Activated T-helper 1 cell treated with anti-CD3 and anti-CD28 coated beads, Interleukin-12 subunit alpha, Interleukin-12 subunit beta, Interleukin-2, Interleukin-4 antibody, amounts not matched to agents 30 ng/mL and 10 ng/mL and 1 ng/mL, durations not matched to agents 14 hours and 24 hours and 36 hours (primary cell): ENCODE data around the gene BICD1. TPM values are rescaled to one million over a fixed set of nuclear protein-coding genes. Genes with fewer than 3 reads are reported as not detected.
"Not testable (repeated sequence)": the region's sequence is repeated elsewhere in the genome, so short reads cannot be mapped to it uniquely, and the experiment has no call there.

Experiments
- DNase-seq: peaks from one replicate; pipeline ENCODE4 v3.0.0; 2021; ENCODE audit warnings: low spot score
- H3K27ac Mint-ChIP-seq: one replicate; pipeline ENCODE4 v1.8.0; 2021; ENCODE audit warnings: mild to moderate bottlenecking, mixed read lengths
- H3K27me3 Mint-ChIP-seq: one replicate; pipeline ENCODE4 v1.8.0; 2022; ENCODE audit warnings: mild to moderate bottlenecking, moderate library complexity, mixed read lengths; ENCODE audit not compliant: insufficient read depth
- H3K36me3 Mint-ChIP-seq: one replicate; pipeline ENCODE4 v1.8.0; 2021; ENCODE audit warnings: low read depth, mixed read lengths
- H3K4me1 Mint-ChIP-seq: one replicate; pipeline ENCODE4 v1.8.0; 2021; ENCODE audit warnings: low read depth, mixed read lengths
- H3K4me3 Mint-ChIP-seq: one replicate; pipeline ENCODE4 v1.8.0; 2021; ENCODE audit warnings: mild to moderate bottlenecking, moderate library complexity, mixed read lengths
- H3K9me3 Mint-ChIP-seq: one replicate; pipeline ENCODE4 v1.8.0; 2021; ENCODE audit warnings: mixed read lengths
- intact Hi-C: fragments of 100-400 bp; cut with micrococcal nuclease; formaldehyde crosslinking; loops from one replicate; pipeline ENCODE4 v1.15.1; 2024
- total RNA-seq: library from RNA; stranded (reverse); gene quantifications from 2 replicates; pipeline ENCODE4 v1.2.3, GENCODE V29; 2022

BICD1 gene
- total RNA-seq, 1 donor from 2014 or later, result 20.9 TPM

DNA sequence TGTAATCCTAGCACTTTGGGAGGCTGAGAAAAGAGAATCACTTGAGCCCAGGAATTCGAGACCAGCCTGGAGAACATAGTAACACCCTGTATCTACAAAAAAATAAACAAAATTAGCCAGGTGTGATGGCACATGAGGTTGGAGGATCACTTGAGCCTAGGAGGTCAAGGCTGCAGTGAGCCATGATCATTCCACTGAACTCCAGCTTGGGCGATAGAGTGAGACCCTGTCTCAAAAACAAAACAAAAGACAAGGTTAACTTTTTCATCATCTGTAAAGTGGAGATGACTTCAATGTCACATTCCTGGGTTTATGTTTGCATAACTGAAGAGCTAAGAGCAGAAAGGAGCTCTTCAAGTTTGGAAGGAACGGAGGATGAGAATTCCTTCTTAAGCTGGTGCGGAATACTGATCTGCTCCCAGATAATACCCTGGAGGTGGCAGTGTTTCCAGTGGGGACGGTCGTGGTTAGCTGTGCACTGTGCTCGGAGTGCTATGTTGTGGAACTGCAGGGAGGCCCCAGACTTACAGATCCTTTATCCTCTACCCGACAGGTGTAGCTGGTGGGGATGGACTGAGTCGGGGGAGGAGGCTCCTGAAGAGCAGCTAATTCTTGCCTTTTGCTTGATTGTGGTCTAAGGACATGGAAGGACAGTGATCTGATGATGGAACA is 22.5 kb upstream of the BICD1 start:
- H3K27ac Mint-ChIP-seq, result no peak overlapping the region
- no peaks in the 10 kb centered on the region for H3K36me3 Mint-ChIP-seq
- no peaks in the 10 kb centered on the region for H3K4me1 Mint-ChIP-seq
- H3K9me3 Mint-ChIP-seq, result no peaks in the 10 kb centered on the region
- H3K4me3 Mint-ChIP-seq, result no peak overlapping the region
- intact Hi-C loops, result no loop called here
- no peak for DNase-seq
- H3K27me3 Mint-ChIP-seq, result peaks cover 3% of the 10 kb centered on the region

DNA sequence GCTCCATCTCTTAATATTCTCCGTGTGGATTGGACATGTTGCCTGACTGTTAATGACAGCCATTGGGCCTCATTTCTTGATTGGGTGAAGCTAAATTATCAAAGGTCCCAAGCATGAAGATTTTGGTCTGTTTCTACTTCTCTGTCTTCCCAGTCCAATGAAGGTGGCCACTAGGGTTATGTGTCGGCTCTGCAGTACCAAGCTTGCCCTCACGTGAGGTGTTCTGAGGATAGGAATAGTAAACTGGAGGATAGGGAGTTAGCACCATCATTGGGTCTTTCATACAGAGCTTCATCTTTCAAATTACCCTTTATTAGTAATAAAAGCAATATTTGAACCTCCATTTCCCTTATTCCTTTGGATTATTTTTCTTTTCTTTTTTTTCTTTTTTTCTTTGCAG is 21.9 kb upstream of the BICD1 start:
- H3K27me3 Mint-ChIP-seq, result peaks cover 3% of the 10 kb centered on the region
- H3K27ac Mint-ChIP-seq, result no peak overlapping the region
- no peaks in the 10 kb centered on the region for H3K9me3 Mint-ChIP-seq
- DNase-seq, result no peak
- H3K36me3 Mint-ChIP-seq, result no peaks in the 10 kb centered on the region
- intact Hi-C loops, result no loop called here
- H3K4me3 Mint-ChIP-seq, result no peak overlapping the region
- no peaks in the 10 kb centered on the region for H3K4me1 Mint-ChIP-seq

DNA sequence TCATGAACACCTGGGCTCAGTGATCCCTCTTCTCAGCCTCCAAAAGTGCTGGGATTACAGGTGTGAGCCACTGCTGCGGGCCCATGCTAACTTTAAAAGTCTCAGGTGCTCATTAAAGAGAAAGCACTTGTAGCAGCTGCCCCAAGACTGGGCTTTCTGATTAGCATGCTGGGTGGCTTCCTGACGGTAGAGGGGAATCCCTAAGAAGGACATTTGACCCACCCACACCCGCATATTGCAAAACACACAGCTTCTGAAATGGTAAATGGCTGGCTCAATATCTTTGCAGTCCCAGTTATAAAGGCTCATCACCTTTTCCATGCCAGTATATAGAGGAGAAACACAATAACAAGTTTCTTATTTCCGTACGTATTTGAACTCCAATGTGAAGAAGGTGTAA is 19.3 kb upstream of the BICD1 start:
- DNase-seq, result no peak
- Mint-ChIP-seq H3K27ac (no peak overlapping the region), H3K4me3 (no peak overlapping the region), H3K9me3 (no peaks in the 10 kb centered on the region), H3K36me3 (no peaks in the 10 kb centered on the region), H3K27me3 (peaks cover 3% of the 10 kb centered on the region), H3K4me1 (no peaks in the 10 kb centered on the region)
- intact Hi-C loops, result no loop called here

DNA sequence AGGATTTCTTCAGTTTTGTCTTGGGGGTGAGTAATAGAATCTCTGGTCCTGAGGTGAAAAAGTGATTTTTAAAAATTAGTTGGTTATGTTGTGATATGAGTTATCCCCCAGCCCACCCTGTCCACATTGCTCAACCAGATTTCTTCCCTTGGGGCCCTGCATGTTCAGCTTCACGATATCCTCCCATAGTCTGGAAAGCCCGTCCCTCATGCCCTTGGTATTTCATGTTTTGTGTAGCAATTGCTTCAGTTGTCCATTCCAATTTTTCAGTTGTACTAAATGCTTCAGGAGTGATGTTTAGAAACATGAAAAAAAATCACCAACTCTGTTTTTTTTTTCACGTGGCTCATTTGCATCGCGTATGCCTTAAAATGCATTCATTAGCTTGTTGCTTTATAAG is 17.5 kb upstream of the BICD1 start:
- H3K27ac Mint-ChIP-seq, result no peak overlapping the region
- DNase-seq, result no peak
- no peaks in the 10 kb centered on the region for H3K9me3 Mint-ChIP-seq
- intact Hi-C loops, result no loop called here
- no peaks in the 10 kb centered on the region for H3K36me3 Mint-ChIP-seq
- H3K27me3 Mint-ChIP-seq, result peaks cover 6% of the 10 kb centered on the region
- no peak overlapping the region for H3K4me3 Mint-ChIP-seq
- H3K4me1 Mint-ChIP-seq, result no peaks in the 10 kb centered on the region

DNA sequence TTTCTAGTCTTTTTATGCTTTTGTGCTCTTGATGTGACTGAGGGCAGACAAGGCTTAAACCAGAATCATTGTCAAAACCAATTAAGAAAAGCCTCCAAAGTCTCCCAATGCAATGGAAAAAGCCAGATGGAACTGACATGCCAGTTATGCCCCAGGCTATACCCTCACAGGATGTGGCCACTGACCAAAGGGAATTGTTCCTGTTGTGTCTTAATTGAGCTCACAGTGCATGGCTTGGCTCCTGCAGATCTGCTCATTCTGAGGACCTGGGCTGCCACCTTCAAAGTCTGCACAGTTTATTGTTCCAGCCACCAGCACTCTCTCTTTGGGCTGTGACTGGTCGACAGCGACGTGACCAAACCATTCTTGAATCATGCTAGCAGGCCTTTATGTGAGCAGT is 17.1 kb upstream of the BICD1 start:
- Mint-ChIP-seq H3K4me1 (no peaks in the 10 kb centered on the region), H3K4me3 (no peak overlapping the region)
- no peak for DNase-seq

DNA sequence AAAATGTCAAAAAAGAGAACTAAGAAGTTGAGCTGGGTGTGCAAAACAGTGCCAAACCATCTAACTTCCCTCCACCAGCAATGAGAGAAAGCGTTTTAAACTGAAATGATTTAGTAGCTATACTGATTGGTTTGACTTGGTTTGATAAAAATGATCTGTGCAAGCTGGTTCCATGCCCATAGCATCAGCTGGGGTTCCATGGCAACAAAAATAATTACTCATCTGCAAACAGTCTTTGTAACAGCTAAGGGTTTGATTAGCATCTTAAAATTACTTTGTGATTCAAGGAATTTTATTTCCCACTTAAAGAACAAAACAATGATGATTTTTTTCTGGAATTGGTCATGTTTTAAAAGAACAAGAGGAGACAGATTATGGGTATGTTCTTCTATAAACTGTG is 15.0 kb upstream of the BICD1 start:
- Mint-ChIP-seq H3K4me1 (no peaks in the 10 kb centered on the region), H3K36me3 (no peaks in the 10 kb centered on the region), H3K27ac (no peak overlapping the region), H3K27me3 (peaks cover 7% of the 10 kb centered on the region), H3K9me3 (no peaks in the 10 kb centered on the region), H3K4me3 (no peak overlapping the region)
- intact Hi-C loops, result no loop called here
- no peak for DNase-seq

More for the DNA sequence above, 17.1 kb upstream of the BICD1 start:
- Mint-ChIP-seq H3K27me3 (peaks cover 6% of the 10 kb centered on the region), H3K9me3 (no peaks in the 10 kb centered on the region), H3K36me3 (no peaks in the 10 kb centered on the region), H3K27ac (no peak overlapping the region)
- intact Hi-C loops, result no loop called here

DNA sequence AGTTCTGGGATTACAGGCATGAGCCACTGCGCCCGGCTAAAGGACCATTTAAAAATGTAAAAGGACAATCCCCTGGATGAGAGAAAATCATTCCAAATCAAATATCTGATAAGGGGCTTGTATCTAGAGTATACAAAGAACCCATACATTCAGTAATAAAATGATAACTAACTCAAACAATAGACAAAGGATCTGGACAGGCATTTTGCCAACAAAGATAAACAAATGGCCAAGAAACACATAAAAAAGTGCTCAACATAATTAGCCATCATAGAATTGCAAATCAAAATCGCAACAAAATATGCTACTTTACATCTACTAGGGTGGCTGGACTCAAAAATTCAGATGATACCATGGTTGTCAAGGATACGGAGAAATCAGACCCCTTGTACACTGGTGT is 8.5 kb upstream of the BICD1 start:
- intact Hi-C loops, result no loop called here
- Mint-ChIP-seq H3K4me1 (no peaks in the 10 kb centered on the region), H3K27me3 (peaks cover 13% of the 10 kb centered on the region), H3K9me3 (no peaks in the 10 kb centered on the region), H3K27ac (no peak overlapping the region), H3K36me3 (no peaks in the 10 kb centered on the region), H3K4me3 (no peak overlapping the region)
- no peak for DNase-seq

DNA sequence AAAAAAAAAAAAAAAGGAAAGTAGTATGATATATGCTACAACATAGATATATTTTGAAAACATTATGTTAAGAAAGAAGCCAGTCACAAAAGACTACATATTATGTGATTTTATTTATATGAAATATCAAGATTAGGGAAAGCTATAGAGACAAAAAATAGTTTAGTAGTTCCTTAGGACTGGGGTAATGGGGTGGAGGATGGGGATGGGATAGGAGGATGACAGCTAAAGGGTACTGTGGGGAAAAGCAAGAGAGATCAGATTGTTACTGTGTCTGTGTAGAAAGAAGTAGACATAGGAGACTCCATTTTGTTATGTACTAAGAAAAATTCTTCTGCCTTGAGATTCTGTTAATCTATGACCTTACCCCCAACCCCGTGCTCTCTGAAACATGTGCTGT is 7.4 kb upstream of the BICD1 start:
- H3K27ac Mint-ChIP-seq, intact Hi-C loops, H3K4me1 Mint-ChIP-seq, H3K4me3 Mint-ChIP-seq, DNase-seq, H3K9me3 Mint-ChIP-seq, H3K36me3 Mint-ChIP-seq: not testable (repeated sequence)
- H3K27me3 Mint-ChIP-seq, result peaks cover 12% of the 10 kb centered on the region

DNA sequence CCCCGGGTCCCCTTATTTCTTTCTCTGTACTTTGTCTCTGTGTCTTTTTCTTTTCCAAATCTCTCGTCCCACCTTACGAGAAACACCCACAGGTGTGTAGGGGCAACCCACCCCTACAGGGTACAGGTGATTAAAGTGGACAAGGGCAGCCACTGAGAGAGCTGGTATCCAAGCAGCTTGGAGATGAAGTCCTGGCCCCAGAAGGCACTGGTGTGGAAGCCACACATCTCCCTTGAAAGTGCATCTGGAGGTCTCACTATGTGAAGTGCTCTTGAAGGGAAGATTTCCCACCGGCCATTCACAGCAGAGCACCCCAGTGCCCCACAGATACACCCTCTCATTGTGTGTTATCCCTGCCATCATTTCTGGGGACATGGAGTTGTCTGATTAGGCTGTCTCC is 6.3 kb upstream of the BICD1 start:
- Mint-ChIP-seq H3K9me3 (no peaks in the 10 kb centered on the region), H3K27ac (no peak overlapping the region), H3K4me3 (no peak overlapping the region), H3K36me3 (no peaks in the 10 kb centered on the region), H3K27me3 (peaks cover 15% of the 10 kb centered on the region), H3K4me1 (no peaks in the 10 kb centered on the region)
- intact Hi-C loops, result loop anchor here (10.0 kb wide), 1 partner anchor 1924 kb away; the partner anchor contains the start of gene ALG10
- no peak for DNase-seq

DNA sequence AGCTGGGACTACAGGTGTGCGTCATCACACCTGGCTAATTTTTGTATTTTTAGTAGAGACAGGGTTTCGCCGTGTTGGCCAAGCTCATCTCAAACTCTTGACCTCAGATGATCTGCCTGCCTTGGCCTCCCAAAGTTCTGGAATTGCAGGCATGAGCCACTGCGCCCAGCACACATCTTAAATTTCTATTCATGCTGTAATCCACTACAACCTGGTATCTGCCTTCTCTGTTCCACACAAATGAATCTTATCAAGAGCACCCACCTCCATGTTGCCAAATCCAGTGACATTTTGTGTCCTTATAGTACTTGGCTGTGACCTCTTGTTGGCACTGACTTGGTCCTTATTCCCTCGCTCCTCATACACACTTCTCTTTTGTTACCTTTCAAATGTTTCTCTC is 5.8 kb upstream of the BICD1 start:
- Mint-ChIP-seq H3K4me1 (peaks cover 4% of the 10 kb centered on the region), H3K27ac (no peak overlapping the region), H3K9me3 (no peaks in the 10 kb centered on the region), H3K4me3 (no peak overlapping the region), H3K36me3 (peaks cover under 1% of the 10 kb centered on the region), H3K27me3 (peaks cover 18% of the 10 kb centered on the region)
- no peak for DNase-seq
- intact Hi-C loops, result loop anchor here (10.0 kb wide), 1 partner anchor 1924 kb away; the partner anchor contains the start of gene ALG10

DNA sequence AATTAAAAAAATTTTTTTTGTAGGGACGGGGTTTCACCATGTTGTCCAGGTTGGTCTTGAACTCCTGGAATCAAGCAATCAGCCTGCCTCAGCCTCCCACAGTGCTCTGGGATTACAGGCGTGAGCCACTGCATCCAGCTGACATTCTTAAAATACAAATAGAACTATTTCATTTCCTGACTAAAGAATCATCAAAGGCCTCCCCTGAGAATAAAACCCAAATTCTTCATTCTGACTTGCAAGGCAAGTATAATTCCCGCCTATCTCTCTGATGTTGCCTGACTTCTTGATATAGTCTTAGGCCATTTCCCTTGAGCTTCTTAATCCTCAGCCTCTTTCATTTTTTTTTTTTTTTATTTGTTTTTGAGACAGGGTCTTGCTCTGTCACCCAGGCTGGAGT is 4.4 kb upstream of the BICD1 start:
- peaks cover 21% of the 10 kb centered on the region for H3K27me3 Mint-ChIP-seq
- DNase-seq, result no peak
- H3K4me1 Mint-ChIP-seq, result peaks cover 10% of the 10 kb centered on the region
- H3K27ac Mint-ChIP-seq, result no peak overlapping the region
- peaks cover 6% of the 10 kb centered on the region for H3K36me3 Mint-ChIP-seq
- H3K4me3 Mint-ChIP-seq, result no peak overlapping the region
- H3K9me3 Mint-ChIP-seq, result no peaks in the 10 kb centered on the region
- intact Hi-C loops, result loop anchor here (10.0 kb wide), 1 partner anchor 1923 kb away; the partner anchor contains the start of gene ALG10

DNA sequence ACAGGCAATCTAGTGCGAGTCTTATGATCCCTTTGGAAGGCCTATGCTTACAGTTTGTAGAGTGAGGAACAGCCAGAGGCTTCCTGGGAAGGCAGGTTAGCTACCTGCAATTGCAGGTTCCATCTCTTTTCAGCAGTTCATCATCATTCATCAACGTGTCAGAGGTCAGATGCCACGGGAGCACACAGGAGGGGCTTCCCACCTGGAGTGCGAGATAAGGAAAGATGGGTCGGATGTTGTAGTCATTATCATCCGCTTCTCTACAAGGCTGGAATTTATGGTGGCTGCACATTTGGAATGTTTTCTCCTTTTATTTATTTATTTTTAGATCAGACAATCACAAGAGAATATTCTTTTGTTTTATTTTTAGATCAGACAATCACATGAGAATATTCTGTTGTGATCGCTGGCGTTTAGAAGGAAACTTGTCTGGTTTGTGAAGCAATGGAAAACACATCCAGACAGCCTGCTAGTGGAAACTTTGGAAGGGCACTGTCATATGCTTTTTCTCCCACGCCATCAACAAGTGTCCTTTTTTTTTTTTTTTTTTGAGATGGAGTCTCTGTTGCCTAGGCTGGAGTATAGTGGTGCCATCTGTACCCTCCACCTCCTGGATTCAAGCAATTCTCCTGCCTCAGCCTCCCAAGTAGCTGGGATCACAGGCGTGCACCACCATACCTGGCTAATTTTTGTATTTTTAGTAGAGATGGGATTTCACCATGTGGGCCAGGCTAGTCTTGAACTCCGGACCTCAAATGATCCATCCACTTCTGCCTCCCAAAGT is 1.9 kb upstream of the BICD1 start:
- Mint-ChIP-seq H3K36me3 (peaks cover 9% of the 10 kb centered on the region), H3K27me3 (peaks cover 21% of the 10 kb centered on the region), H3K4me3 (no peak overlapping the region), H3K27ac (no peak overlapping the region), H3K9me3 (no peaks in the 10 kb centered on the region), H3K4me1 (peaks cover 31% of the 10 kb centered on the region)
- intact Hi-C loops, result loop anchor here (5.0 to 10.0 kb wide), 4 partner anchors 112 to 1920 kb away; partner anchors contain the start of genes ALG10 and SINHCAF
- no peak for DNase-seq

DNA sequence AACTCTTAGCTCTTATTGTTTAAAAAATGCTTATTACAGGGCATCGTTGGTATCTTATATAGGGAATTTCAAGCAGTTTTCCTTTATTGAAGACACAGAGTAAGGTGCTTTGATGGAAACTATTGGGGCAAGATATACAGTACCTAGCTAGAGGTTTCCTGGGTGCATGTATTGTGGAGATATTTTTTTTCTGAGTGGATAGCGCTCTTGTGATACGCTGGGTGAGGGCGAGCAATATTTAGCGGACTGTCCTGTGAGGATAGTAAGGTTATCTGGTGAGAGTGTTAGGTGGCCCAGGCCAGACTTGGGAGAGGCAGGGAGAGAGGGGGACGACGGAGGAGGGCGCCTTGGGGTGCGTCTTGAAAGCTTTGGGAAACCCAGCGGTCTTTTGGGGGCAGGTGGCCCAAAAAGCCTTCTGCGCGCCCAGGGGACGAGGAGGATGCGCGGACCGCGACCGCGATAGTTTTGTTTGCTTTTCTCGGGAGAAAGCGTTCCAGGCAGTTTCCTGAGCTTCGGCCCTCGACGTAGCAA is 596 bp upstream of the BICD1 start:
- Mint-ChIP-seq H3K4me1 (peaks cover 36% of the 10 kb centered on the region), H3K27me3 (peaks cover 19% of the 10 kb centered on the region), H3K4me3 (peak overlapping the region; percentile 98), H3K36me3 (peaks cover 11% of the 10 kb centered on the region), H3K9me3 (no peaks in the 10 kb centered on the region), H3K27ac (peak overlapping the region; percentile 86)
- DNase-seq, result no peak
- intact Hi-C loops, result loop anchor here (1.0 to 10.0 kb wide), 10 partner anchors 114 to 1919 kb away; partner anchors contain the start of genes ALG10, AMN1, ETFBKMT and RESF1
